H1 (cell line): ENCODE results near the gene TOM1. TPM values are rescaled to one million over a fixed set of nuclear protein-coding genes. Genes with fewer than 3 reads are reported as not detected.

Experiments used
- CTCF ChIA-PET: fragments of 300-600 bp; sonication (Branson Sonifier 250); formaldehyde crosslinking; loops from one replicate; lab custom pipeline; 2021; ENCODE audit not compliant: partially characterized antibody; lab: Charles Lee
- POLR2A ChIA-PET: fragments of 300-600 bp; sonication (Branson Sonifier 250); formaldehyde crosslinking; loops from one replicate; lab custom pipeline; 2021; ENCODE audit warnings: inconsistent platforms; ENCODE audit not compliant: partially characterized antibody; lab: Charles Lee
- DNase-seq, 2 experiments: peaks; one replicate each; pipeline versions ENCODE4 v3.0.0 to v3.0.0-alpha.2; 2010 to 2022; ENCODE audit warnings: low spot score in 2 of 2, low read depth in 1 of 2, mixed read lengths in 1 of 2
- FAIRE-seq: peaks from 2 replicates; lab custom pipeline; 2011; peaks lifted over from hg19 to GRCh38; lab: Jason Lieb, UNC
- H2AFZ ChIP-seq: 2 replicates; pipeline ENCODE4 v1.8.1; 2012; ENCODE audit warnings: low read length, inconsistent platforms
- H2AK5ac ChIP-seq: 2 replicates; pipeline ENCODE4 v1.6.1; 2013; ENCODE audit warnings: low read depth, low read length
- H2BK120ac ChIP-seq: replicated peaks from 2 replicates; pipeline ENCODE3; 2013; ENCODE audit warnings: low read depth, low read length, inconsistent platforms
- H2BK12ac ChIP-seq: 2 replicates; pipeline ENCODE4 v1.6.1; 2013; ENCODE audit warnings: low read depth, low read length
- H2BK15ac ChIP-seq: 2 replicates; pipeline ENCODE4 v1.6.1; 2013; ENCODE audit warnings: low read length
- H2BK20ac ChIP-seq: 2 replicates; pipeline ENCODE4 v1.6.1; 2013; ENCODE audit warnings: low read length
- H2BK5ac ChIP-seq: 2 replicates; pipeline ENCODE4 v1.6.1; 2013; ENCODE audit warnings: low read depth, low read length
- H3K14ac ChIP-seq: 2 replicates; pipeline ENCODE4 v1.6.1; 2013; ENCODE audit warnings: inconsistent platforms; ENCODE audit not compliant: insufficient read length
- H3K18ac ChIP-seq: 2 replicates; pipeline ENCODE4 v1.6.1; 2013; ENCODE audit warnings: low read length; ENCODE audit errors: extremely low read depth
- H3K23ac ChIP-seq: 2 replicates; pipeline ENCODE4 v1.6.1; 2013; ENCODE audit warnings: inconsistent platforms; ENCODE audit not compliant: insufficient read length
- H3K23me2 ChIP-seq: 2 replicates; pipeline ENCODE4 v1.6.1; 2013; ENCODE audit warnings: low read depth, low read length
- H3K27ac ChIP-seq: 2 replicates; pipeline ENCODE4 v1.6.1; 2011; ENCODE audit warnings: low read depth, low read length, inconsistent platforms
- H3K27me3 ChIP-seq, 4 experiments: replicated peaks in 1 of 4; 1 replicate in 1 of 4; 2 replicates in 3 of 4; pipeline versions ENCODE4 v1.6.1 to v1.8.1; 2011 to 2013; ENCODE audit warnings: low read length in 3 of 4, mild to moderate bottlenecking in 3 of 4, inconsistent platforms in 2 of 4, mixed read lengths in 2 of 4, moderate library complexity in 1 of 4; ENCODE audit not compliant: control insufficient read depth in 3 of 4, insufficient read depth in 3 of 4; ENCODE audit errors: extremely low read depth in 1 of 4
- H3K36me3 ChIP-seq, 4 experiments: 2 replicates each; pipeline versions ENCODE4 v1.6.1 to v1.8.1; 2011 to 2013; ENCODE audit warnings: mild to moderate bottlenecking in 4 of 4, low read length in 3 of 4, moderate library complexity in 2 of 4, control low read depth in 1 of 4, inconsistent platforms in 1 of 4; ENCODE audit not compliant: insufficient read depth in 4 of 4, control insufficient read depth in 2 of 4
- H3K4ac ChIP-seq: replicated peaks from 2 replicates; pipeline ENCODE3; 2013; ENCODE audit warnings: low read length, low read depth, mixed read lengths, inconsistent platforms; ENCODE audit not compliant: insufficient read length
- H3K4me1 ChIP-seq, 4 experiments: replicated peaks in 1 of 4; 1 replicate in 1 of 4; 2 replicates in 3 of 4; pipeline versions ENCODE4 v1.6.1 to v1.8.1; 2011 to 2013; ENCODE audit warnings: low read length in 3 of 4, inconsistent platforms in 2 of 4, mixed read lengths in 1 of 4; ENCODE audit not compliant: insufficient read depth in 4 of 4, control insufficient read depth in 3 of 4
- H3K4me2 ChIP-seq, 2 experiments: 2 replicates each; pipeline versions ENCODE4 v1.6.1 to v1.8.1; 2011 to 2013; ENCODE audit warnings: low read depth in 2 of 2, low read length in 2 of 2, control low read depth in 1 of 2, inconsistent platforms in 1 of 2, mild to moderate bottlenecking in 1 of 2; ENCODE audit not compliant: insufficient read depth in 1 of 2
- H3K4me3 ChIP-seq, 4 experiments: fragments of 200-600, 300-600 bp in 1 of 4; sonication (generic), shearing (Covaris generic), sonication (Bioruptor Twin) in 1 of 4; 2 replicates each; pipeline versions ENCODE4 v1.5.1 to v1.8.1; 2011 to 2016; ENCODE audit warnings: low read length in 4 of 4, low read depth in 3 of 4, control low read depth in 2 of 4, inconsistent platforms in 2 of 4, mild to moderate bottlenecking in 2 of 4, mixed read lengths in 1 of 4, moderate library complexity in 1 of 4; ENCODE audit not compliant: insufficient read depth in 2 of 4; ENCODE audit errors: extremely low read depth in 1 of 4
- H3K56ac ChIP-seq: replicated peaks from 2 replicates; pipeline ENCODE3; 2013; ENCODE audit warnings: low read depth, mild to moderate bottlenecking, mixed read lengths, low read length, inconsistent platforms; ENCODE audit not compliant: insufficient read length
- H3K79me1 ChIP-seq: 2 replicates; pipeline ENCODE4 v1.6.1; 2013; ENCODE audit warnings: low read depth, low read length, control low read depth
- H3K79me2 ChIP-seq, 2 experiments: 2 replicates each; pipeline versions ENCODE4 v1.6.1 to v1.8.1; 2012 to 2013; ENCODE audit warnings: low read length in 2 of 2, mild to moderate bottlenecking in 2 of 2, inconsistent platforms in 1 of 2; ENCODE audit not compliant: insufficient read depth in 2 of 2, control insufficient read depth in 1 of 2
- H3K9ac ChIP-seq, 4 experiments: replicated peaks in 1 of 4; 1 replicate in 1 of 4; 2 replicates in 3 of 4; pipeline versions ENCODE4 v1.6.1 to v1.8.1; 2011 to 2013; ENCODE audit warnings: low read depth in 3 of 4, low read length in 3 of 4, control low read depth in 2 of 4, mild to moderate bottlenecking in 2 of 4, moderate library complexity in 2 of 4, inconsistent platforms in 1 of 4; ENCODE audit errors: extremely low read depth in 1 of 4
- H3K9me3 ChIP-seq, 2 experiments: 2 replicates each; pipeline versions ENCODE4 v1.6.1 to v1.8.1; 2012 to 2013; ENCODE audit warnings: mild to moderate bottlenecking in 2 of 2, moderate library complexity in 2 of 2, control low read depth in 1 of 2, inconsistent platforms in 1 of 2, low read depth in 1 of 2, low read length in 1 of 2, mixed read lengths in 1 of 2; ENCODE audit not compliant: insufficient read depth in 2 of 2
- H4K20me1 ChIP-seq, 2 experiments: replicated peaks in 1 of 2; 2 replicates each; pipeline versions ENCODE3 to v1.8.1; 2011 to 2013; ENCODE audit warnings: inconsistent platforms in 2 of 2, low read length in 2 of 2, mild to moderate bottlenecking in 1 of 2; ENCODE audit not compliant: insufficient read depth in 2 of 2, control insufficient read depth in 1 of 2
- H4K5ac ChIP-seq: 2 replicates; pipeline ENCODE4 v1.6.1; 2013; ENCODE audit warnings: low read length, low read depth, mixed read lengths, inconsistent platforms; ENCODE audit not compliant: insufficient read length
- H4K8ac ChIP-seq: 2 replicates; pipeline ENCODE4 v1.8.0; 2013; ENCODE audit warnings: mild to moderate bottlenecking, moderate library complexity, low read length, inconsistent platforms; ENCODE audit not compliant: insufficient read depth; ENCODE audit errors: extremely low read depth
- H4K91ac ChIP-seq: replicated peaks from 2 replicates; pipeline ENCODE3; 2013; ENCODE audit warnings: low read length, mixed read lengths, inconsistent platforms; ENCODE audit not compliant: insufficient read length
- BCL11A ChIP-seq, 2 experiments: IDR thresholded peaks; one replicate each; pipeline ENCODE4 v1.6.1; 2011; ENCODE audit warnings: low read depth in 2 of 2, low read length in 2 of 2, mild to moderate bottlenecking in 2 of 2
- CHD2 ChIP-seq: IDR thresholded peaks from 2 replicates; pipeline ENCODE4 v1.6.1; 2012; ENCODE audit warnings: low read length, improper control_type of control experiment
- CTCF ChIP-seq, 3 experiments: IDR thresholded peaks; 1 replicate in 2 of 3; 2 replicates in 1 of 3; pipeline versions ENCODE4 v1.5.1 to v1.6.1; 2011; ENCODE audit warnings: low read length in 3 of 3, mild to moderate bottlenecking in 3 of 3, inconsistent platforms in 2 of 3, low read depth in 1 of 3, moderate library complexity in 1 of 3; ENCODE audit not compliant: insufficient read depth in 1 of 3; ENCODE audit errors: control extremely low read depth in 1 of 3
- KDM1A ChIP-seq: fragments of 200-600, 300-600 bp; sonication (generic); IDR thresholded peaks from 2 replicates; pipeline ENCODE4 v1.7.1; 2016; ENCODE audit warnings: mild to moderate bottlenecking, low read length, borderline replicate concordance
- NRF1 ChIP-seq: IDR thresholded peaks from 2 replicates; pipeline ENCODE4 v1.6.1; 2011; ENCODE audit warnings: mild to moderate bottlenecking, low read depth, low read length, improper control_type of control experiment
- POLR2A ChIP-seq, 2 experiments: IDR thresholded peaks; 1 replicate in 1 of 2; 2 replicates in 1 of 2; pipeline ENCODE4 v1.6.1; 2011; ENCODE audit warnings: low read depth in 2 of 2, low read length in 2 of 2, mild to moderate bottlenecking in 2 of 2; ENCODE audit errors: control extremely low read depth in 1 of 2
- POU5F1 ChIP-seq: IDR thresholded peaks from 2 replicates; pipeline ENCODE4 v1.6.1; 2011; ENCODE audit warnings: low read depth, mild to moderate bottlenecking, low read length, moderate library complexity
- RBBP5 ChIP-seq: IDR thresholded peaks from 2 replicates; pipeline ENCODE4 v1.7.1; 2012; ENCODE audit warnings: low read depth, mild to moderate bottlenecking, inconsistent platforms, low read length, moderate library complexity, borderline replicate concordance
- RNF2 ChIP-seq: fragments of 200-900, 300-1000 bp; sonication (generic); IDR thresholded peaks from 2 replicates; pipeline ENCODE4 v1.7.1; 2016; ENCODE audit warnings: borderline replicate concordance, low read depth, mild to moderate bottlenecking, antibody characterized with exemption, low read length; ENCODE audit not compliant: poor library complexity, severe bottlenecking; ENCODE audit errors: missing control alignments
- RXRA ChIP-seq: IDR thresholded peaks from 2 replicates; pipeline ENCODE4 v1.6.1; 2011; ENCODE audit warnings: low read depth, mild to moderate bottlenecking, low read length, moderate library complexity; ENCODE audit not compliant: insufficient read depth
- WGBS, 2 experiments: shearing (Covaris generic) in 1 of 2; methylation state at CpG; one replicate each; pipeline versions ENCODE4 v1.1.6 to v1.1.7; 2013 to 2015; ENCODE audit warnings: low lambda C conversion rate in 2 of 2, mixed read lengths in 2 of 2, inconsistent platforms in 1 of 2, low coverage in 1 of 2, missing lambda C conversion rate in 1 of 2; ENCODE audit not compliant: insufficient replicate concordance in 2 of 2, insufficient coverage in 1 of 2, insufficient read length in 1 of 2; ENCODE audit errors: extremely low coverage in 1 of 2, missing lambda C conversion rate in 1 of 2; 5-methylcytosine and 5-hydroxymethylcytosine counted together
- polyA plus RNA-seq, 7 experiments: library from polyadenylated mRNA; depleted of rRNA in 3 of 7; stranded (reverse) in 5 of 7; unstranded in 2 of 7; fragments of >200 nt in 5 of 7; fragments of 200-250 nt in 2 of 7; gene quantifications; 1 replicate in 5 of 7; 2 replicates in 1 of 7; 4 replicates in 1 of 7; pipeline versions ENCODE4 v1.2.1 to v1.2.3, GENCODE V29; 2011 to 2013; ENCODE audit warnings: missing spikeins in 2 of 7, mixed read lengths in 2 of 7
- total RNA-seq: library from RNA; stranded (reverse); fragmentation: NEBNext Ultra II Directional; extraction: Animal tissue kit (Norgen Biotek cat#: 25700); gene quantifications from 2 replicates; pipeline ENCODE4 v1.2.1, GENCODE V29; 2021

Gene TOM1
- total and polyA plus RNA-seq, 2 of the 8 experiments (the other 6 are each of a cell fraction or from before 2014, with no cell fraction given): 25.1 to 39.2 TPM

GRCh38 chr22:35288116-35288515, 11.6 kb upstream of the TOM1 start:
- TF ChIP-seq CHD2 (no peak), BCL11A (IDR thresholded peaks at IDR 0.05; ENCODE audit: low read depth in 2 of 2, low read length in 2 of 2) (no peak), KDM1A (no peak), POLR2A (IDR thresholded peaks at IDR 0.05; ENCODE audit: control extremely low read depth in 1 of 2, low read depth in 2 of 2, low read length in 2 of 2) (no peak), RNF2 (no peak), RBBP5 (no peak), POU5F1 (no peak), NRF1 (no peak), RXRA (no peak), CTCF (IDR thresholded peaks at IDR 0.05; ENCODE audit: control extremely low read depth in 1 of 3, insufficient read depth in 1 of 3, low read depth in 1 of 3, low read length in 3 of 3) (no peak)
- TF ChIP-seq, all 59 proteins: peak for 0
- Histone ChIP-seq H4K20me1 (no peaks in the 10 kb centered on the region), H3K23me2 (no peaks in the 10 kb centered on the region), H4K5ac (no peak overlapping the region), H3K14ac (no peak overlapping the region), H3K4me3 (no peak overlapping the region), H2AK5ac (no peak overlapping the region), H3K4ac (no peak overlapping the region), H3K79me1 (no peaks in the 10 kb centered on the region), H3K27ac (no peak overlapping the region), H2BK15ac (no peak overlapping the region), H4K91ac (no peak overlapping the region), H3K27me3 (no peaks in the 10 kb centered on the region), H3K9ac (no peak overlapping the region), H3K23ac (no peak overlapping the region), H3K36me3 (peaks cover 22 to 70% (median 57%) of the 10 kb centered on the region in 4 experiments), H2BK5ac (no peak overlapping the region), H3K4me2 (no peak overlapping the region), H4K8ac (no peak overlapping the region), H2BK12ac (no peak overlapping the region), H2BK120ac (no peak overlapping the region), H3K9me3 (no peaks in the 10 kb centered on the region), H3K18ac (no peak overlapping the region), H3K79me2 (no peaks in the 10 kb centered on the region), H2AFZ (no peak overlapping the region), H3K56ac (no peak overlapping the region), H2BK20ac (no peak overlapping the region), H3K4me1 (no peaks in the 10 kb centered on the region)
- no peak for DNase-seq
- no peak for FAIRE-seq
- WGBS, 2 experiments: 95% methylated on average over 1 of the region's 1 CpG; no CpG with 5 or more reads in 1 of the 2 experiments
- ChIA-PET POLR2A (interaction anchor here (0.9 to 2.3 kb wide), 2 partner anchors 10 to 11 kb away, joined by 3 to 8 read pairs; partner anchors contain the start of gene TOM1), CTCF (no interaction called here)
